Measurements from ENCODE around the gene FHOD1.

FHOD1 gene

DNA sequence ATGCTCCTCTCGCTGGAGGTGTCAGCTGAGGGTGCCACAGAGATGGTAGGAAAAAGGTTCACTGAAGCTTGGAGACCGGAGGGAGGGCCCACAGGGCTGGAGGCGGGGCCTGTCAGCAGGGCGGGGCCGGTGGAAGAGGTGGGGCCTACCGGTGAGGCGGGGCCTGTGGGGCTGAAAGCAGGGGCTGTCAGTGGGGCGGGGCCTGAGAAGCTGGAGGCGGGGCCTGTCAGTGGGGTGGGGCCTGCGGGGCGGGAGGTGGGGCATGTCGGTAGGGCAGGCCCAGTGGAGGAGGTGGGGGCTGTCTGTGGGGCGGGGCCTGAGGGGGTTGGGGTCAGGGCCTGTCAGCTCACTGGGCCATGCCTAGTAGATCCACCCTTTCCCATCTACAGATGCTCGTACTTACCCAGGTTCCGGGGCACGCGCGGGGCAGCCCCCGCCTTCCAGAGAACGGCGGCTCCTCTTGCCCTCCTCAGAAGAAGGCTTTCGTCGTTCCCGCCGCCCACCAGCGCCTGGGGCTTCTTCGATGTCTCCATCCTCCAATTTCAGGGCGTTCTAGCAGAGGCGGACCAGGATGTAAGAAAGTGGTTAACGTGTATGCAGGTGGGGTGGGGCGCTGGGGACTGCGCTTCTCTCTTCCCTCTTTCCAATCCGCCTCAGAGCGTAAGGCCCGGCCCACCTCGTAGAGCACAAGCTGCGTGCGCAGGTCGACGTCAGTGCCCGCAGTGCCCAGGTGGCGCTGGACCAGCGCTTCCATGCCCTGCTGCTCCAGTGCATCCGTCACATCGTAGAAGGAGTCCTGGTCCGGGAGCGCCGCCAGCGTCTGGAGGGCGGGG, 10.5 kb downstream of the FHOD1 start:
- no peak overlapping the region for H3K4me3 ChIP-seq (ENCODE audit: low read depth, low read length)
- in situ Hi-C loops (cut with HindIII; ENCODE audit: low sequenced_read_pairs): no loop called here
- TF ChIP-seq, protein P1, sequence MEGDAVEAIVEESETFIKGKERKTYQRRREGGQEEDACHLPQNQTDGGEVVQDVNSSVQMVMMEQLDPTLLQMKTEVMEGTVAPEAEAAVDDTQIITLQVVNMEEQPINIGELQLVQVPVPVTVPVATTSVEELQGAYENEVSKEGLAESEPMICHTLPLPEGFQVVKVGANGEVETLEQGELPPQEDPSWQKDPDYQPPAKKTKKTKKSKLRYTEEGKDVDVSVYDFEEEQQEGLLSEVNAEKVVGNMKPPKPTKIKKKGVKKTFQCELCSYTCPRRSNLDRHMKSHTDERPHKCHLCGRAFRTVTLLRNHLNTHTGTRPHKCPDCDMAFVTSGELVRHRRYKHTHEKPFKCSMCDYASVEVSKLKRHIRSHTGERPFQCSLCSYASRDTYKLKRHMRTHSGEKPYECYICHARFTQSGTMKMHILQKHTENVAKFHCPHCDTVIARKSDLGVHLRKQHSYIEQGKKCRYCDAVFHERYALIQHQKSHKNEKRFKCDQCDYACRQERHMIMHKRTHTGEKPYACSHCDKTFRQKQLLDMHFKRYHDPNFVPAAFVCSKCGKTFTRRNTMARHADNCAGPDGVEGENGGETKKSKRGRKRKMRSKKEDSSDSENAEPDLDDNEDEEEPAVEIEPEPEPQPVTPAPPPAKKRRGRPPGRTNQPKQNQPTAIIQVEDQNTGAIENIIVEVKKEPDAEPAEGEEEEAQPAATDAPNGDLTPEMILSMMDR (IDR thresholded peaks at IDR 0.05; ENCODE audit: low read depth, low read length, missing control alignments): no peak
- no peak for DNase-seq (ENCODE audit: low read depth)

- DNase-seq (ENCODE audit: low read depth): no peak
- H3K4me3 ChIP-seq (ENCODE audit: low read depth, low read length): no peak overlapping the region
- TF ChIP-seq, protein P1 (IDR thresholded peaks at IDR 0.05; ENCODE audit: low read depth, low read length, missing control alignments): no peak
- in situ Hi-C loops (cut with HindIII; ENCODE audit: low sequenced_read_pairs): no loop called here
These were observed 11.3 kb downstream of the FHOD1 start for GRCh38 chr16:67235816-67236562.

- TF ChIP-seq, protein P1 (IDR thresholded peaks at IDR 0.05; ENCODE audit: low read depth, low read length, missing control alignments): no peak
- no peak for DNase-seq (ENCODE audit: low read depth)
- H3K4me3 ChIP-seq (ENCODE audit: low read depth, low read length): no peak overlapping the region
- in situ Hi-C loops (cut with HindIII; ENCODE audit: low sequenced_read_pairs): no loop called here
These were observed 13.1 kb downstream of the FHOD1 start for GRCh38 chr16:67234180-67234597.

DNA sequence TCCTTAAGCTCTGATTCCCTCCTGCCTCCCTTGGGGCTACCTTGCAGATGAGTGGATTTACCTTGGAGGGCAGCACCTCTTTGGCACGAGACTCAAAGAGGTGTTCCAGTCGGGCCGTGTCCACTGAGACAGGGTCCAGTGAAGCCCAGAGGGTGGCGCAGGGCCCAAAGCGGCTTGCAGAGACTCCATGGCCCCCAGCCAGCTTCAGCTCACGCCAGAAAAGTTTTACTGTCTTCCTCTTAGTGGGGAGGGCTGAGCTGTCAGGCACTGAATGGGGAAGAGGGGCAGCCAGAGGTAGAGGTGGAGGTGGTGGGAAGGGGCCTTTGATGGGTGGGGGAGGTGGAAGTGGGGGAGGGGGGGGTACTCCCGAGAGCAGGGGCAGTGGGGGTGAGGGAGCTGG, 13.7 kb downstream of the FHOD1 start:
- TF ChIP-seq, protein P1 (IDR thresholded peaks at IDR 0.05; ENCODE audit: low read depth, low read length, missing control alignments): no peak
- no peak for DNase-seq (ENCODE audit: low read depth)
- no peak overlapping the region for H3K4me3 ChIP-seq (ENCODE audit: low read depth, low read length)
- in situ Hi-C loops (cut with HindIII; ENCODE audit: low sequenced_read_pairs): no loop called here

- DNase-seq (ENCODE audit: low read depth): no peak
- in situ Hi-C loops (cut with HindIII; ENCODE audit: low sequenced_read_pairs): no loop called here
- no peak overlapping the region for H3K4me3 ChIP-seq (ENCODE audit: low read depth, low read length)
- TF ChIP-seq, protein P1 (IDR thresholded peaks at IDR 0.05; ENCODE audit: low read depth, low read length, missing control alignments): no peak
These were observed 16.2 kb downstream of the FHOD1 start for GRCh38 chr16:67230809-67231660.
